A549 (cell line): Measurements from ENCODE around the gene PI4KA. TPM values are rescaled to one million over a fixed set of nuclear protein-coding genes. Genes with fewer than 3 reads are reported as not detected.

ENCODE experiments used
- ATAC-seq, 2 experiments: fragments of 200-7000 bp in 1 of 2; fragments of >200 bp in 1 of 2; cut with Nextera tagmentation in 1 of 2; cut with Tn5 transposase in 1 of 2; 3 replicates each; pipeline versions ENCODE4 v1.8.0 to v1.9.1; 2018 to 2020; ENCODE audit warnings: mild to moderate bottlenecking in 1 of 2, moderate library complexity in 1 of 2
- CTCF ChIA-PET: fragments of 300-600 bp; sonication (Branson Sonifier 250); formaldehyde crosslinking; extraction: SDS; loops from one replicate; lab custom pipeline; 2021; ENCODE audit warnings: antibody characterized with exemption, inconsistent platforms; lab: Yijun Ruan, JAX
- POLR2A ChIA-PET: fragments of 350-600 bp; formaldehyde crosslinking; extraction: SDS; loops from one replicate; lab custom pipeline; 2021; ENCODE audit warnings: antibody characterized with exemption, inconsistent platforms; lab: Yijun Ruan, JAX
- DNase-seq, 2 experiments: peaks; one replicate each; pipeline versions ENCODE4 v3.0.0 to v3.0.0-alpha.2; 2011 to 2016; ENCODE audit warnings: low read depth in 1 of 2, low spot score in 1 of 2
- FAIRE-seq: peaks from 2 replicates; lab custom pipeline; 2011; peaks lifted over from hg19 to GRCh38; lab: Jason Lieb, UNC
- H3K27ac ChIP-seq, 2 experiments: fragments of >200 bp; sonication (Bioruptor Twin); formaldehyde crosslinking; 3 replicates each; pipeline ENCODE4 v1.5.1; 2016 to 2017
- H3K4me1 ChIP-seq: fragments of >200 bp; sonication (Bioruptor Twin); formaldehyde crosslinking; 3 replicates; pipeline ENCODE4 v1.6.1; 2016
- H3K4me2 ChIP-seq: fragments of >200 bp; sonication (Bioruptor Twin); formaldehyde crosslinking; 3 replicates; pipeline ENCODE4 v1.6.1; 2016
- H3K4me3 ChIP-seq: fragments of >200 bp; sonication (Bioruptor Twin); formaldehyde crosslinking; 3 replicates; pipeline ENCODE4 v1.5.1; 2016
- H3K9me3 ChIP-seq: fragments of >200 bp; sonication (Bioruptor Twin); formaldehyde crosslinking; 3 replicates; pipeline ENCODE4 v1.6.1; 2016
- CHD2 ChIP-seq: fragments of 150-350 bp; IDR thresholded peaks from 2 replicates; pipeline ENCODE4 v1.6.1; 2014; ENCODE audit warnings: low read length; ENCODE audit not compliant: partially characterized antibody
- EP300 ChIP-seq, 2 experiments: fragments of >200 bp; sonication (Bioruptor Twin); formaldehyde crosslinking; IDR thresholded peaks; 2 replicates in 1 of 2; 3 replicates in 1 of 2; pipeline ENCODE4 v1.6.1; 2016 to 2017
- FOSB ChIP-seq: fragments of 250-450 bp; sonication (Bioruptor Pico); IDR thresholded peaks from 2 replicates; pipeline ENCODE4 v1.5.0; 2020; ENCODE audit warnings: mild to moderate bottlenecking, moderate library complexity
- HEYL ChIP-seq: fragments of 250-450 bp; sonication (Bioruptor Pico); IDR thresholded peaks from 2 replicates; pipeline ENCODE4 v1.8.0; 2021; ENCODE audit warnings: mild to moderate bottlenecking, moderate library complexity
- MAFK ChIP-seq: fragments of 450-650 bp; IDR thresholded peaks from 2 replicates; pipeline ENCODE4 v1.6.1; 2014; ENCODE audit not compliant: partially characterized antibody
- MAZ ChIP-seq: fragments of 150-350 bp; IDR thresholded peaks from 2 replicates; pipeline ENCODE4 v1.6.1; 2014; ENCODE audit warnings: antibody characterized with exemption, low read depth, low read length, borderline replicate concordance
- NPAS2 ChIP-seq: fragments of 250-450 bp; sonication (Bioruptor Pico); IDR thresholded peaks from 2 replicates; pipeline ENCODE4 v1.8.0; 2022; ENCODE audit warnings: mild to moderate bottlenecking, moderate library complexity, borderline replicate concordance
- PHF8 ChIP-seq: fragments of 200-600 bp; sonication (generic); IDR thresholded peaks from 2 replicates; pipeline ENCODE4 v1.6.1; 2016; ENCODE audit warnings: low read depth, mild to moderate bottlenecking, antibody characterized with exemption, moderate library complexity, borderline replicate concordance
- POLR2A ChIP-seq: IDR thresholded peaks from 2 replicates; pipeline ENCODE4 v1.6.1; 2012; ENCODE audit warnings: mild to moderate bottlenecking, low read length
- POLR2AphosphoS2 ChIP-seq: conservative IDR thresholded peaks from 2 replicates; pipeline ENCODE4 v1.6.1; 2012; ENCODE audit warnings: low read length, improper control_type of control experiment, inconsistent platforms
- RFX5 ChIP-seq: fragments of 450-650 bp; IDR thresholded peaks from 2 replicates; pipeline ENCODE4 v1.7.1; 2014; ENCODE audit warnings: antibody characterized with exemption, mild to moderate bottlenecking, moderate library complexity
- SREBF2 ChIP-seq: fragments of 450-650 bp; IDR thresholded peaks from 2 replicates; pipeline ENCODE4 v1.6.1; 2014; ENCODE audit warnings: mild to moderate bottlenecking, moderate library complexity
- TFCP2L1 ChIP-seq: fragments of 250-450 bp; sonication (Bioruptor Pico); IDR thresholded peaks from 2 replicates; pipeline ENCODE4 v1.5.0; 2021; ENCODE audit warnings: mild to moderate bottlenecking
- TP53 ChIP-seq: fragments of 250-450 bp; sonication (Bioruptor Pico); IDR thresholded peaks from 2 replicates; pipeline ENCODE4 v1.5.0; 2021; ENCODE audit warnings: mild to moderate bottlenecking, moderate library complexity
- ZSCAN20 ChIP-seq: fragments of 250-450 bp; sonication (Bioruptor Pico); IDR thresholded peaks from 2 replicates; pipeline ENCODE4 v1.8.0; 2022; ENCODE audit warnings: mild to moderate bottlenecking, moderate library complexity
- WGBS: methylation state at CpG from one replicate; pipeline ENCODE4 v1.1.6; 2017; ENCODE audit errors: missing lambda C conversion rate; 5-methylcytosine and 5-hydroxymethylcytosine counted together
- polyA plus RNA-seq, 4 experiments: library from polyadenylated mRNA; depleted of rRNA in 3 of 4; stranded (reverse); fragments of >200 nt; fragmentation: RNase III in 1 of 4; extraction: RNeasy Plus Mini Kit Qiagen cat#74134 plus additional on column Dnase treatment in 1 of 4; gene quantifications; 2 replicates in 3 of 4; 3 replicates in 1 of 4; pipeline ENCODE4 v1.2.3, GENCODE V29; 2011 to 2017
- TF ChIP-seq, protein P1 (sequence below): fragments of 450-650 bp; IDR thresholded peaks from 2 replicates; pipeline ENCODE4 v1.6.1; 2014; ENCODE audit warnings: antibody characterized with exemption
- TF ChIP-seq, protein P2 (sequence below): IDR thresholded peaks from 2 replicates; pipeline ENCODE4 v1.6.1; 2012
- TF ChIP-seq, protein P3 (sequence below): IDR thresholded peaks from 2 replicates; pipeline ENCODE4 v1.6.1; 2012
- TF ChIP-seq, protein P4 (sequence below): fragments of 200-600 bp; sonication (generic); IDR thresholded peaks from 2 replicates; pipeline ENCODE4 v1.6.1; 2016; ENCODE audit warnings: antibody characterized with exemption, mild to moderate bottlenecking, moderate library complexity

The PI4KA gene
- polyA plus RNA-seq, 2 of the 4 experiments (the other 2 are of a cell fraction): 14.4 to 21.3 TPM

DNA sequence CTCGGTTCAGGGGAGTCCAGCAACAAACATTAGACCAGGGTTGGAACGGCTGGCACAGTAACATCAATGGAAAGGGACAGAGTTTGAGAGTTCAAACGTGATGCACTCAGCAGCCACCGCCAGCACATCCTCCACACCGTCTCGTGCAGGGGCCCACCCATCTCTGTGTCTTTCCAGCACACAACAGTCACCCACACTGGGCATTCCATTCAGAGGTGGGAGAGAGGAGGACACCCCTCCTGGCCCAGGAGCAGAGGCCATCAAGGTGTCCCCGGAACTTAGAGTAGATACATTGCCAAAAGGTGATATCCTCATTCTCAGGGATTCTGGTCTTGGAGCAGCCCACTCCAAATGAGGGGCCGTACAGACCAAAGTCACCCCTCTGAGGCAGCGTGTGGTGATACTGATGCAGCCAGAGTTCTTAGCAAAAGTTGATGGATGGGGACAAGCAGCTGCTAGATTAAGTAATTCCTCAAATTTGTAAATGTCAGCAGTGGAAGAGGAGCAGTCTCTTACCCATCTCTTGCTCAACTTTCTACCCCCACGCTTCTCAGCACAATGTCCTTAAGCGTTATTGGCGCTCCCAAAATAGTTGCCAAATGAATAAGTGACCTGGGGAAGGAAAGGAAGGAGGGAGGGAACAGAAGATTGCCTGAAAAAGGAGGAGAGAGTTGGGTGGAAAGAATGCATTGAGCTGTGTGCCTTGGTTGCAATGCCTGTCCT is 5.7 kb upstream of the PI4KA start:
- H3K9me3 ChIP-seq: no peaks in the 10 kb centered on the region
- 94% methylated on average over 12 of the region's 12 CpGs for WGBS
- H3K27ac ChIP-seq: no peak overlapping the region
- TF ChIP-seq, protein P1, sequence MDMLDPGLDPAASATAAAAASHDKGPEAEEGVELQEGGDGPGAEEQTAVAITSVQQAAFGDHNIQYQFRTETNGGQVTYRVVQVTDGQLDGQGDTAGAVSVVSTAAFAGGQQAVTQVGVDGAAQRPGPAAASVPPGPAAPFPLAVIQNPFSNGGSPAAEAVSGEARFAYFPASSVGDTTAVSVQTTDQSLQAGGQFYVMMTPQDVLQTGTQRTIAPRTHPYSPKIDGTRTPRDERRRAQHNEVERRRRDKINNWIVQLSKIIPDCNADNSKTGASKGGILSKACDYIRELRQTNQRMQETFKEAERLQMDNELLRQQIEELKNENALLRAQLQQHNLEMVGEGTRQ: no peak
- TF ChIP-seq POLR2A (no peak), EP300 (IDR thresholded peaks at IDR 0.05) (no peak), TFCP2L1 (CRISPR knock-in tag) (no peak)
- TF ChIP-seq, protein P2, sequence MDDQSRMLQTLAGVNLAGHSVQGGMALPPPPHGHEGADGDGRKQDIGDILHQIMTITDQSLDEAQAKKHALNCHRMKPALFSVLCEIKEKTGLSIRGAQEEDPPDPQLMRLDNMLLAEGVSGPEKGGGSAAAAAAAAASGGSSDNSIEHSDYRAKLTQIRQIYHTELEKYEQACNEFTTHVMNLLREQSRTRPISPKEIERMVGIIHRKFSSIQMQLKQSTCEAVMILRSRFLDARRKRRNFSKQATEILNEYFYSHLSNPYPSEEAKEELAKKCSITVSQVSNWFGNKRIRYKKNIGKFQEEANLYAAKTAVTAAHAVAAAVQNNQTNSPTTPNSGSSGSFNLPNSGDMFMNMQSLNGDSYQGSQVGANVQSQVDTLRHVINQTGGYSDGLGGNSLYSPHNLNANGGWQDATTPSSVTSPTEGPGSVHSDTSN: no peak
- FAIRE-seq (no peak), DNase-seq (no peak), ATAC-seq (no peak)
- H3K4me1 ChIP-seq: peaks cover 4% of the 10 kb centered on the region; the same call in 1 of the 3 replicates
- CTCF ChIA-PET: interaction anchor here (1.1 kb wide), 1 partner anchor 61 kb away, joined by 3 read pairs; no protein-coding TSS in a partner anchor
- POLR2A ChIA-PET: no interaction called here
- no peak overlapping the region for H3K4me3 ChIP-seq
- H3K4me2 ChIP-seq: no peak overlapping the region

DNA sequence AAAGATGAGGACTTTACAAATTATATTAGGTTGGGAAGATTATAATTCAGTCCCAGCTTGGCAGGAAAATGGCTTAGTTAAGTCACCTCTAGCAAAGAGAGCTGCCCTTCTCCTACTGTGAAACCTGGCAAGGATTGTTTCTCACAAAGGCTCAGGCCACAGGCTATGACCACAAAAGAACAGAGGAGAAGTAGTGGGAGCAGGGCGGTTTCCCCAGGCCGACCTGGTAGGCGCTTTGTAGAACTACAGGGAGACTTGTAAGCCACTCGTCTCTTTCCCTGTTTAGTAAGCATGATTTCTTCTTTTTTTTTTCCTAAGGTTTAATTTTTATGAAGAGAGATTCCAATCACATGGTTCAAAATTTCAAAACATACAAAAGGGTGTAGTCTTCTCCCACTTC is 4.8 kb upstream of the PI4KA start:
- POLR2A ChIA-PET: no interaction called here
- no peak overlapping the region for H3K4me2 ChIP-seq
- peaks cover 4% of the 10 kb centered on the region; the same call in 1 of the 3 replicates for H3K4me1 ChIP-seq
- TF ChIP-seq NPAS2 (CRISPR knock-in tag) (no peak), EP300 (IDR thresholded peaks at IDR 0.05) (no peak), PHF8 (no peak), MAZ (no peak), HEYL (no peak), RFX5 (no peak), POLR2AphosphoS2 (no peak), ZSCAN20 (CRISPR knock-in tag) (no peak), CHD2 (no peak), TP53 (CRISPR knock-in tag) (no peak), FOSB (CRISPR knock-in tag) (no peak), SREBF2 (no peak), MAFK (no peak)
- TF ChIP-seq, protein P3, sequence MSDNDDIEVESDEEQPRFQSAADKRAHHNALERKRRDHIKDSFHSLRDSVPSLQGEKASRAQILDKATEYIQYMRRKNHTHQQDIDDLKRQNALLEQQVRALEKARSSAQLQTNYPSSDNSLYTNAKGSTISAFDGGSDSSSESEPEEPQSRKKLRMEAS: no peak
- TF ChIP-seq, protein P4, sequence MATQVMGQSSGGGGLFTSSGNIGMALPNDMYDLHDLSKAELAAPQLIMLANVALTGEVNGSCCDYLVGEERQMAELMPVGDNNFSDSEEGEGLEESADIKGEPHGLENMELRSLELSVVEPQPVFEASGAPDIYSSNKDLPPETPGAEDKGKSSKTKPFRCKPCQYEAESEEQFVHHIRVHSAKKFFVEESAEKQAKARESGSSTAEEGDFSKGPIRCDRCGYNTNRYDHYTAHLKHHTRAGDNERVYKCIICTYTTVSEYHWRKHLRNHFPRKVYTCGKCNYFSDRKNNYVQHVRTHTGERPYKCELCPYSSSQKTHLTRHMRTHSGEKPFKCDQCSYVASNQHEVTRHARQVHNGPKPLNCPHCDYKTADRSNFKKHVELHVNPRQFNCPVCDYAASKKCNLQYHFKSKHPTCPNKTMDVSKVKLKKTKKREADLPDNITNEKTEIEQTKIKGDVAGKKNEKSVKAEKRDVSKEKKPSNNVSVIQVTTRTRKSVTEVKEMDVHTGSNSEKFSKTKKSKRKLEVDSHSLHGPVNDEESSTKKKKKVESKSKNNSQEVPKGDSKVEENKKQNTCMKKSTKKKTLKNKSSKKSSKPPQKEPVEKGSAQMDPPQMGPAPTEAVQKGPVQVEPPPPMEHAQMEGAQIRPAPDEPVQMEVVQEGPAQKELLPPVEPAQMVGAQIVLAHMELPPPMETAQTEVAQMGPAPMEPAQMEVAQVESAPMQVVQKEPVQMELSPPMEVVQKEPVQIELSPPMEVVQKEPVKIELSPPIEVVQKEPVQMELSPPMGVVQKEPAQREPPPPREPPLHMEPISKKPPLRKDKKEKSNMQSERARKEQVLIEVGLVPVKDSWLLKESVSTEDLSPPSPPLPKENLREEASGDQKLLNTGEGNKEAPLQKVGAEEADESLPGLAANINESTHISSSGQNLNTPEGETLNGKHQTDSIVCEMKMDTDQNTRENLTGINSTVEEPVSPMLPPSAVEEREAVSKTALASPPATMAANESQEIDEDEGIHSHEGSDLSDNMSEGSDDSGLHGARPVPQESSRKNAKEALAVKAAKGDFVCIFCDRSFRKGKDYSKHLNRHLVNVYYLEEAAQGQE: no peak
- TF ChIP-seq, protein P1: no peak
- FAIRE-seq (no peak), ATAC-seq (no peak), DNase-seq (no peak)
- H3K9me3 ChIP-seq: no peaks in the 10 kb centered on the region
- H3K27ac ChIP-seq: no peak overlapping the region
- H3K4me3 ChIP-seq: no peak overlapping the region
- CTCF ChIA-PET: interaction anchor here (0.5 to 1.4 kb wide), 4 partner anchors 22 to 208 kb away, joined by 3 to 4 read pairs (median 3); no protein-coding TSS in a partner anchor
- WGBS: 89% methylated on average over 4 of the region's 4 CpGs
